Omental fat pad (tissue), 4 donors: ENCODE data around the gene LACRT. TPM values are rescaled to one million over a fixed set of nuclear protein-coding genes. Genes with fewer than 3 reads are reported as not detected.

Source experiments
- ATAC-seq: fragments of 150-250 bp; one replicate; pipeline ENCODE4 v1.9.1; 2016; ENCODE audit warnings: mild to moderate bottlenecking, moderate library complexity; ENCODE audit not compliant: low FRiP score
- DNase-seq: peaks from one replicate; pipeline ENCODE4 v3.0.0-alpha.2; 2019; ENCODE audit warnings: low spot score
- CTCF ChIP-seq, 3 donors: fragments of 450-650 bp; IDR thresholded peaks; one replicate each; pipeline ENCODE4 v1.5.1; 2016 to 2017; ENCODE audit warnings: antibody characterized with exemption in 3 of 3, mild to moderate bottlenecking in 3 of 3, moderate library complexity in 2 of 3
- total RNA-seq, 4 donors: library from RNA; depleted of rRNA; stranded (reverse); fragments of >200 nt; gene quantifications; one replicate each; pipeline ENCODE4 v1.1.0, GENCODE V29; 2016

Gene LACRT
- total RNA-seq, 4 donors from 2014 or later: not detected

- DNase-seq: no peak
- no peak for TF ChIP-seq CTCF (IDR thresholded peaks at IDR 0.05)
- no peak for ATAC-seq
Measured at GRCh38 chr12:54587315-54587873, 47.3 kb downstream of the LACRT start.

- DNase-seq: no peak
- no peak for TF ChIP-seq CTCF (IDR thresholded peaks at IDR 0.05)
- no peak for ATAC-seq
Measured at GRCh38 chr12:54586620-54587019, 48.1 kb downstream of the LACRT start.

GRCh38 chr12:54585243-54585642 lies 49.5 kb downstream of the LACRT start:
- no peak for TF ChIP-seq CTCF (IDR thresholded peaks at IDR 0.05)
- DNase-seq: no peak
- no peak for ATAC-seq

GRCh38 chr12:54584128-54584527 lies 50.6 kb downstream of the LACRT start:
- TF ChIP-seq CTCF (IDR thresholded peaks at IDR 0.05): no peak
- DNase-seq (no peak), ATAC-seq (no peak)

- TF ChIP-seq CTCF (IDR thresholded peaks at IDR 0.05): no peak
- no peak for DNase-seq
- no peak for ATAC-seq
Measured at GRCh38 chr12:54583726-54584125, 51.0 kb downstream of the LACRT start.

GRCh38 chr12:54581412-54581811 lies 53.3 kb downstream of the LACRT start:
- DNase-seq (no peak), ATAC-seq (no peak)
- no peak for TF ChIP-seq CTCF (IDR thresholded peaks at IDR 0.05)

Other genes starting within 250 kb of the LACRT start
- 100 to 1,000 TPM in 2 of 4 donors, 10 to 100 TPM in 2; 76.9 to 292 (median 118) TPM for gene ITGA5, start 215.6 kb downstream of the LACRT start, total RNA-seq
- under 1 TPM in 1 of 4 donors, not detected in 3; 0.96 TPM for gene GTSF1, start 161.3 kb downstream of the LACRT start, total RNA-seq
- gene NCKAP1L, start 137.1 kb downstream of the LACRT start, total RNA-seq: 10 to 100 TPM; 23.4 to 81.4 (median 43.0) TPM
- 10 to 100 TPM; 29.9 to 85.6 (median 39.0) TPM for gene PDE1B, start 85.3 kb downstream of the LACRT start, total RNA-seq
- gene PPP1R1A, start 46.2 kb downstream of the LACRT start, total RNA-seq: 100 to 1,000 TPM; 115 to 168 (median 145) TPM
- not detected for gene DCD, start 13.5 kb upstream of the LACRT start, total RNA-seq
- gene MUCL1, start 219.6 kb upstream of the LACRT start, total RNA-seq: not detected